ENCODE data around the gene ZNF585A. TPM values are rescaled to one million over a fixed set of nuclear protein-coding genes. Genes with fewer than 3 reads are reported as not detected.
"Not testable (repeated sequence)": the region's sequence is repeated elsewhere in the genome, so short reads cannot be mapped to it uniquely, and the experiment has no call there.

ZNF585A gene
- total RNA-seq, 1 donor from 2014 or later = 6.1 TPM

- DNase-seq (ENCODE audit: low read depth) = no peak
- no peak overlapping the region for H3K4me3 ChIP-seq (ENCODE audit: low read depth, low read length)
Measured at GRCh38 chr19:37197768-37198167, 25.3 kb upstream of the ZNF585A start.

GRCh38 chr19:37197115-37197514 lies 24.6 kb upstream of the ZNF585A start:
- not testable (repeated sequence) for DNase-seq (ENCODE audit: low read depth); H3K4me3 ChIP-seq (ENCODE audit: low read depth, low read length)

More at GRCh38 chr19:37197768-37198167, 25.3 kb upstream of the ZNF585A start:
- no peak for TF ChIP-seq CTCF (conservative IDR thresholded peaks at IDR 0.05; ENCODE audit: low read depth, low read length)

- H3K4me3 ChIP-seq (ENCODE audit: low read depth, low read length); DNase-seq (ENCODE audit: low read depth): not testable (repeated sequence)
Measured at GRCh38 chr19:37195248-37195647, 22.8 kb upstream of the ZNF585A start.

GRCh38 chr19:37186071-37186470 lies 13.6 kb upstream of the ZNF585A start:
- H3K4me3 ChIP-seq (ENCODE audit: low read depth, low read length); DNase-seq (ENCODE audit: low read depth): not testable (repeated sequence)

GRCh38 chr19:37165635-37166034 lies 6.9 kb downstream of the ZNF585A start:
- H3K4me3 ChIP-seq (ENCODE audit: low read depth, low read length) = no peak overlapping the region
- DNase-seq (ENCODE audit: low read depth) = no peak
- no peak for TF ChIP-seq CTCF (conservative IDR thresholded peaks at IDR 0.05; ENCODE audit: low read depth, low read length)

GRCh38 chr19:37160153-37160552 lies 12.3 kb downstream of the ZNF585A start:
- TF ChIP-seq CTCF (conservative IDR thresholded peaks at IDR 0.05; ENCODE audit: low read depth, low read length) = no peak
- no peak overlapping the region for H3K4me3 ChIP-seq (ENCODE audit: low read depth, low read length)
- DNase-seq (ENCODE audit: low read depth) = no peak

GRCh38 chr19:37148214-37148613 lies 24.3 kb downstream of the ZNF585A start:
- no peak overlapping the region for H3K4me3 ChIP-seq (ENCODE audit: low read depth, low read length)
- DNase-seq (ENCODE audit: low read depth) = no peak
- TF ChIP-seq CTCF (conservative IDR thresholded peaks at IDR 0.05; ENCODE audit: low read depth, low read length) = no peak

- no peak for TF ChIP-seq CTCF (conservative IDR thresholded peaks at IDR 0.05; ENCODE audit: low read depth, low read length)
- H3K4me3 ChIP-seq (ENCODE audit: low read depth, low read length) = no peak overlapping the region
- no peak for DNase-seq (ENCODE audit: low read depth)
Measured at GRCh38 chr19:37136111-37136510, 36.4 kb downstream of the ZNF585A start.

GRCh38 chr19:37128821-37129177 lies 43.7 kb downstream of the ZNF585A start:
- TF ChIP-seq CTCF (conservative IDR thresholded peaks at IDR 0.05; ENCODE audit: low read depth, low read length) = no peak
- no peak for DNase-seq (ENCODE audit: low read depth)
- no peak overlapping the region for H3K4me3 ChIP-seq (ENCODE audit: low read depth, low read length)

Measured in epithelial cell of proximal tubule (primary cell).